Muscle layer of colon (tissue), 2 donors: ENCODE results near the gene TIFAB.

Experiments used
- H3K27ac ChIP-seq: one replicate; pipeline ENCODE4 v1.7.0; 2013; ENCODE audit warnings: low read depth, mild to moderate bottlenecking, low read length, moderate library complexity
- H3K27me3 ChIP-seq, 2 donors: one replicate each; pipeline ENCODE4 v1.7.0; 2013; ENCODE audit warnings: low read length in 2 of 2, mild to moderate bottlenecking in 2 of 2; ENCODE audit not compliant: insufficient read depth in 2 of 2, control insufficient read depth in 1 of 2
- H3K36me3 ChIP-seq: one replicate; pipeline ENCODE4 v1.7.0; 2013; ENCODE audit warnings: mild to moderate bottlenecking, low read length; ENCODE audit not compliant: insufficient read depth
- H3K4me1 ChIP-seq: one replicate; pipeline ENCODE4 v1.7.0; 2013; ENCODE audit warnings: mild to moderate bottlenecking, low read length; ENCODE audit not compliant: insufficient read depth
- H3K4me3 ChIP-seq, 2 donors: one replicate each; pipeline ENCODE4 v1.7.0; 2013; ENCODE audit warnings: low read length in 2 of 2, low read depth in 1 of 2, mild to moderate bottlenecking in 1 of 2, moderate library complexity in 1 of 2
- H3K9ac ChIP-seq: one replicate; pipeline ENCODE4 v1.7.0; 2013; ENCODE audit warnings: low read length
- H3K9me3 ChIP-seq: one replicate; pipeline ENCODE4 v1.7.0; 2013; ENCODE audit warnings: mild to moderate bottlenecking, low read length
- donor health status: abdominal sarcoma.
- donor health status: Adenocarcinoma of cecum.

The TIFAB gene

GRCh38 chr5:135466178-135467050 is 14.3 kb upstream of the TIFAB start:
- Histone ChIP-seq H3K9ac (no peak overlapping the region), H3K4me1 (no peaks in the 10 kb centered on the region), H3K27me3 (peaks cover 0 to 22% of the 10 kb centered on the region in 2 donors), H3K27ac (no peak overlapping the region), H3K9me3 (no peaks in the 10 kb centered on the region), H3K36me3 (no peaks in the 10 kb centered on the region), H3K4me3 (peak overlapping the region; percentile 26 to 31)

- Histone ChIP-seq H3K9me3 (no peaks in the 10 kb centered on the region), H3K36me3 (no peaks in the 10 kb centered on the region), H3K27me3 (peaks cover 0 to 22% of the 10 kb centered on the region in 2 donors), H3K4me3 (no peak overlapping the region), H3K4me1 (no peaks in the 10 kb centered on the region), H3K9ac (no peak overlapping the region), H3K27ac (no peak overlapping the region)
Measured at GRCh38 chr5:135465391-135466122, 13.4 kb upstream of the TIFAB start.

GRCh38 chr5:135462304-135462703 is 10.2 kb upstream of the TIFAB start:
- peaks cover 4% of the 10 kb centered on the region for H3K4me1 ChIP-seq
- no peak overlapping the region for H3K9ac ChIP-seq
- H3K36me3 ChIP-seq = no peaks in the 10 kb centered on the region
- H3K27ac ChIP-seq = no peak overlapping the region
- no peak overlapping the region for H3K4me3 ChIP-seq
- H3K9me3 ChIP-seq = no peaks in the 10 kb centered on the region
- peaks cover 0 to 13% of the 10 kb centered on the region in 2 donors for H3K27me3 ChIP-seq

- H3K4me3 ChIP-seq = no peak overlapping the region
- H3K27ac ChIP-seq = no peak overlapping the region
- no peak overlapping the region for H3K9ac ChIP-seq
- H3K27me3 ChIP-seq = peaks cover 0 to 11% of the 10 kb centered on the region in 2 donors
- no peaks in the 10 kb centered on the region for H3K36me3 ChIP-seq
- H3K9me3 ChIP-seq = no peaks in the 10 kb centered on the region
- H3K4me1 ChIP-seq = peaks cover 4% of the 10 kb centered on the region
Measured at GRCh38 chr5:135461481-135462151, 9.5 kb upstream of the TIFAB start.

GRCh38 chr5:135460246-135461033 is 8.3 kb upstream of the TIFAB start:
- no peaks in the 10 kb centered on the region for H3K36me3 ChIP-seq
- peaks cover 0 to 6% of the 10 kb centered on the region in 2 donors for H3K27me3 ChIP-seq
- H3K9me3 ChIP-seq = no peaks in the 10 kb centered on the region
- no peak overlapping the region for H3K27ac ChIP-seq
- peaks cover 4% of the 10 kb centered on the region for H3K4me1 ChIP-seq
- no peak overlapping the region for H3K4me3 ChIP-seq
- no peak overlapping the region for H3K9ac ChIP-seq

- Histone ChIP-seq H3K4me3 (no peak overlapping the region), H3K9ac (no peak overlapping the region), H3K4me1 (peaks cover 4% of the 10 kb centered on the region), H3K36me3 (no peaks in the 10 kb centered on the region), H3K9me3 (no peaks in the 10 kb centered on the region), H3K27me3 (peaks cover 0 to 6% of the 10 kb centered on the region in 2 donors), H3K27ac (no peak overlapping the region)
Measured at GRCh38 chr5:135458921-135459331, 6.8 kb upstream of the TIFAB start.

- H3K27me3 ChIP-seq = peaks cover 0 to 6% of the 10 kb centered on the region in 2 donors
Measured at GRCh38 chr5:135458356-135458755, 6.2 kb upstream of the TIFAB start.

GRCh38 chr5:135457424-135458071 is 5.4 kb upstream of the TIFAB start:
- peaks cover 4% of the 10 kb centered on the region for H3K4me1 ChIP-seq
- H3K27ac ChIP-seq = no peak overlapping the region
- no peak overlapping the region for H3K4me3 ChIP-seq
- H3K9ac ChIP-seq = no peak overlapping the region
- peaks cover 0 to 6% of the 10 kb centered on the region in 2 donors for H3K27me3 ChIP-seq
- H3K36me3 ChIP-seq = no peaks in the 10 kb centered on the region
- H3K9me3 ChIP-seq = no peaks in the 10 kb centered on the region

More at GRCh38 chr5:135458356-135458755, 6.2 kb upstream of the TIFAB start:
- Histone ChIP-seq H3K9ac (no peak overlapping the region), H3K4me3 (no peak overlapping the region), H3K4me1 (peaks cover 4% of the 10 kb centered on the region), H3K27ac (no peak overlapping the region), H3K9me3 (no peaks in the 10 kb centered on the region), H3K36me3 (no peaks in the 10 kb centered on the region)

GRCh38 chr5:135456238-135457099 is 4.3 kb upstream of the TIFAB start:
- Histone ChIP-seq H3K27me3 (peaks cover 0 to 6% of the 10 kb centered on the region in 2 donors), H3K9ac (no peak overlapping the region), H3K9me3 (no peaks in the 10 kb centered on the region), H3K4me3 (no peak overlapping the region), H3K4me1 (peaks cover 4% of the 10 kb centered on the region), H3K36me3 (no peaks in the 10 kb centered on the region), H3K27ac (no peak overlapping the region)

- Histone ChIP-seq H3K9me3 (no peaks in the 10 kb centered on the region), H3K27me3 (peaks cover 0 to 6% of the 10 kb centered on the region in 2 donors), H3K4me3 (no peak overlapping the region), H3K27ac (no peak overlapping the region), H3K9ac (no peak overlapping the region), H3K36me3 (no peaks in the 10 kb centered on the region), H3K4me1 (peaks cover 4% of the 10 kb centered on the region)
Measured at GRCh38 chr5:135455876-135456237, 3.7 kb upstream of the TIFAB start.
